ENCODE measurements around the gene DNAJC30. TPM values are rescaled to one million over a fixed set of nuclear protein-coding genes. Genes with fewer than 3 reads are reported as not detected.

The DNAJC30 gene
- polyA plus RNA-seq, 1 of the 3 experiments (the other 2 are of a cell fraction), result 11.0 TPM

DNA sequence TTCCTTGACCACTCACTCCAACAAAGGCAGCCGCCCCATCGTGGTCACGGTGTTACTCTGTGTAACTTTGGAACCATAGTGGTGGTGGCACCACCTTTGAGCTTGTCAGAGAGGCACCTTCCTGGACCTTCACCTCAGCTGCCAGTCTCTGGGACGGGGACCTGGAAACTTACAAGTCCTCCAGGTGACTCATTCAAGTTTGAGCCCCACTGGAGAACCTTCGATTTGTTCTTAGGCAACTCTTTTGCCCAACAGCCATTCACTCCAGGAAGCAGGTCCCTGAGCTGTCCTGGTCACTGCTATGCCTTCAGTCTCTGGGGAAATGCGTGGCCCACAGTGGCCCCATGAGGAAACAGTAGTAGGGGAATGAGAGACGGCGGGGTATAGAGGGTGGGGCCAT, 19.0 kb upstream of the DNAJC30 start:
- Histone ChIP-seq H4K20me1 (ENCODE audit: insufficient read depth) (peaks cover 23% of the 10 kb centered on the region; the same call in 1 of the 2 replicates), H3K4me2 (no peak overlapping the region), H3K9ac (no peak overlapping the region), H3K9me3 (no peaks in the 10 kb centered on the region), H3F3A (replicated peaks; ENCODE audit: insufficient read depth) (peaks cover 54% of the 10 kb centered on the region), H3K36me3 (replicated peaks in 1 of 2; ENCODE audit: control insufficient read depth in 1 of 2, insufficient read depth in 2 of 2, low read length in 1 of 2) (peaks cover 34 to 53% of the 10 kb centered on the region in 2 experiments), H3K9me2 (no peaks in the 10 kb centered on the region), H2AFZ (ENCODE audit: low read depth) (no peak overlapping the region), H3K79me2 (ENCODE audit: insufficient read depth) (peaks cover 21% of the 10 kb centered on the region; the same call in 1 of the 2 replicates), H3K27me3 (ENCODE audit: insufficient read depth) (no peaks in the 10 kb centered on the region), H3K4me3 (ENCODE audit: low read depth in 2 of 2, low read length in 1 of 2) (no peak overlapping the region), H3K4me1 (ENCODE audit: control insufficient read depth in 1 of 2, insufficient read depth in 2 of 2, low read depth in 1 of 2, low read length in 1 of 2) (peaks cover 0 to 32% of the 10 kb centered on the region in 2 experiments; a peak in 3 of 4 replicates), H3K27ac (ENCODE audit: low read depth in 2 of 2, low read length in 1 of 2) (no peak overlapping the region; a peak in 1 of 4 replicates)
- POLR2A ChIA-PET, result no interaction called here
- DNase-seq, result no peak
- 89% methylated on average over 7 of the region's 8 CpGs for WGBS (ENCODE audit: low lambda C conversion rate)
- CTCF ChIA-PET, result interaction anchor here (0.6 to 8.8 kb wide), 24 partner anchors 9 to 155 kb away, joined by 3 to 70 read pairs (median 4); partner anchors contain the start of genes ABHD11, BUD23, DNAJC30 and STX1A
- TF ChIP-seq SIN3A (IDR thresholded peaks at IDR 0.05; ENCODE audit: borderline replicate concordance, low read depth, low read length) (no peak), MAX (IDR thresholded peaks at IDR 0.05; ENCODE audit: low read depth) (no peak), RFX5 (IDR thresholded peaks at IDR 0.05; ENCODE audit: low read length) (no peak), GABPA (IDR thresholded peaks at IDR 0.05; ENCODE audit: low read depth) (no peak), EZH2phosphoT487 (IDR thresholded peaks at IDR 0.05; ENCODE audit: borderline replicate concordance, low read depth) (no peak), IRF3 (IDR thresholded peaks at IDR 0.05; ENCODE audit: low read depth, low read length) (no peak), TEAD4 (IDR thresholded peaks at IDR 0.05; ENCODE audit: borderline replicate concordance, insufficient read depth) (no peak), NRF1 (IDR thresholded peaks at IDR 0.05; ENCODE audit: low read depth, low read length) (no peak), FOXM1 (IDR thresholded peaks at IDR 0.05; ENCODE audit: low read depth) (no peak), NFIC (IDR thresholded peaks at IDR 0.05; ENCODE audit: borderline replicate concordance) (no peak), ZBTB33 (IDR thresholded peaks at IDR 0.05; ENCODE audit: borderline replicate concordance, low read depth) (no peak), TAF1 (IDR thresholded peaks at IDR 0.05; ENCODE audit: borderline replicate concordance, low read depth, low read length) (no peak), ELF1 (IDR thresholded peaks at IDR 0.05) (no peak), SMC3 (IDR thresholded peaks at IDR 0.05; ENCODE audit: low read depth, low read length) (no peak), FOSL2 (IDR thresholded peaks at IDR 0.05; ENCODE audit: borderline replicate concordance, low read depth) (no peak), USF2 (IDR thresholded peaks at IDR 0.05; ENCODE audit: borderline replicate concordance, low read depth, low read length) (no peak), RXRA (IDR thresholded peaks at IDR 0.05; ENCODE audit: borderline replicate concordance, low read depth) (no peak), MXI1 (IDR thresholded peaks at IDR 0.05; ENCODE audit: low read depth, low read length) (no peak)
- TF ChIP-seq, protein P1, sequence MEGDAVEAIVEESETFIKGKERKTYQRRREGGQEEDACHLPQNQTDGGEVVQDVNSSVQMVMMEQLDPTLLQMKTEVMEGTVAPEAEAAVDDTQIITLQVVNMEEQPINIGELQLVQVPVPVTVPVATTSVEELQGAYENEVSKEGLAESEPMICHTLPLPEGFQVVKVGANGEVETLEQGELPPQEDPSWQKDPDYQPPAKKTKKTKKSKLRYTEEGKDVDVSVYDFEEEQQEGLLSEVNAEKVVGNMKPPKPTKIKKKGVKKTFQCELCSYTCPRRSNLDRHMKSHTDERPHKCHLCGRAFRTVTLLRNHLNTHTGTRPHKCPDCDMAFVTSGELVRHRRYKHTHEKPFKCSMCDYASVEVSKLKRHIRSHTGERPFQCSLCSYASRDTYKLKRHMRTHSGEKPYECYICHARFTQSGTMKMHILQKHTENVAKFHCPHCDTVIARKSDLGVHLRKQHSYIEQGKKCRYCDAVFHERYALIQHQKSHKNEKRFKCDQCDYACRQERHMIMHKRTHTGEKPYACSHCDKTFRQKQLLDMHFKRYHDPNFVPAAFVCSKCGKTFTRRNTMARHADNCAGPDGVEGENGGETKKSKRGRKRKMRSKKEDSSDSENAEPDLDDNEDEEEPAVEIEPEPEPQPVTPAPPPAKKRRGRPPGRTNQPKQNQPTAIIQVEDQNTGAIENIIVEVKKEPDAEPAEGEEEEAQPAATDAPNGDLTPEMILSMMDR (IDR thresholded peaks at IDR 0.05), result no peak
- TF ChIP-seq, protein P2, sequence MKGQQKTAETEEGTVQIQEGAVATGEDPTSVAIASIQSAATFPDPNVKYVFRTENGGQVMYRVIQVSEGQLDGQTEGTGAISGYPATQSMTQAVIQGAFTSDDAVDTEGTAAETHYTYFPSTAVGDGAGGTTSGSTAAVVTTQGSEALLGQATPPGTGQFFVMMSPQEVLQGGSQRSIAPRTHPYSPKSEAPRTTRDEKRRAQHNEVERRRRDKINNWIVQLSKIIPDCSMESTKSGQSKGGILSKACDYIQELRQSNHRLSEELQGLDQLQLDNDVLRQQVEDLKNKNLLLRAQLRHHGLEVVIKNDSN (IDR thresholded peaks at IDR 0.05; ENCODE audit: borderline replicate concordance, low read depth), result no peak

All from SK-N-SH (cell line).